HG03575 (cell line): ENCODE measurements around the gene WDR27.
"Not testable (repeated sequence)": the region's sequence is repeated elsewhere in the genome, so short reads cannot be mapped to it uniquely, and the experiment has no call there.

Experiments used
- ATAC-seq: cut with Tn5 transposase; IDR thresholded peaks from one replicate; pipeline ENCODE4 v1.9.1; 2021; ENCODE audit not compliant: unreplicated experiment, insufficient number of reproducible peaks, low FRiP score; ENCODE audit errors: extremely low read depth

The WDR27 gene

DNA sequence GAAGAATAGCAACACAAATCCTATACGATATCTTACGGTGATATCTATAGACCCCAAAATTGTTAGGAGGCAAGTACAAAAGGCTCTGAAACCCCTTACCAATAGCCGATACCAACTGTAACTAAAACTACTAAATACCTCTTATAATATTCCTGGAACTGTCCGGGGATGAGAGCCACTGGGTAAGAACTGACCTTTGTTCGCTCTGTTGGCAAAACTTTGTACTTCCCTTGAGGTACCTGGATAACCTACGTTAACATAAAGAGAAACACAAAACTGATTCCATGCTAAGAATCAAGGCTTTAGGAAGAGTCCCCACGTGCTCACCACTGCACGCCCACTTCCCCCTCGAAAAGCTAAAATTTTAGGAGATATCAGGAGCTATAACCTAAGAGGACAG is 12.8 kb upstream of the WDR27 start:
- no peak for ATAC-seq

DNA sequence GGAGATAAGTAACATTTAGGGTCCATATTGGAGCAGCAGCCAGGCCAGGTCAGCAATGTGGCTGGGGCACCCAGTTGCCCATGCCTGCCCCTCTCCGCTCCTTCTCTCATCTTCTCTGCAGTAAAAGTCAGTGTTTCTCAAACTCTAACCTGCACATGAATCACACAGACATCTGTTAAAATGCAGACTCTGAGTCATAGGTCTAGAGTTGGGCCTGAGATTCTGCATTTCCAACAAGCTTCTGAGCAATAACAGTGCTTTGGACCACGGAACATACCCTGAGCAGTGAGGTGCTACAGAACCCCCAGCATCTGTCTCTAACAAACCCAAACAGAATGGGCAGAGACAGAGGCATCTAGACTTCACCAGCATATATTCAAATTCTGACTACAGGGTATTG is 12.3 kb upstream of the WDR27 start:
- ATAC-seq = no peak

- ATAC-seq = no peak
Measured at GRCh38 chr6:169710009-169710408, 8.2 kb upstream of the WDR27 start.

DNA sequence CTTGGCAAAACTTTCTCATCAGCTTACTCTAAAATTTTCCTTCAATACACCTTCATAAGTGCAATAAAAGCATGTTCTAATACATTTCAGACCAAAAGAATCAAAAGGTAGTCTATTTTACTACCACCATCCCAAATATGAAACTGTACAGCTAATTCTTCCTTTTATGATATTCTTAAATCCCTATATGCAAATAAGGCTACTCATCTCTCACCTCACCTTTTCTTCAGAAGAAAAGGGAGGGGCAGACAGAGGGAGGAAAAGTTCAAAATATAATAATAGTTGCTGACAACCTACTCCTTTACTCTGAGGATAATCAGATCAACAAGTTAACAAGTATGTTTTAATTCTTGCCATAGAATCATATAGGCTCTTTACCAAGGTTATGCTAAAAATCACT is 7.5 kb upstream of the WDR27 start:
- ATAC-seq = no peak

- no peak for ATAC-seq
Measured at GRCh38 chr6:169707772-169708171, 5.9 kb upstream of the WDR27 start.

- no peak for ATAC-seq
Measured at GRCh38 chr6:169702840-169703246, 1.0 kb upstream of the WDR27 start.

- ATAC-seq = no peak
Measured at GRCh38 chr6:169701311-169701953, 397 bp downstream of the WDR27 start.

DNA sequence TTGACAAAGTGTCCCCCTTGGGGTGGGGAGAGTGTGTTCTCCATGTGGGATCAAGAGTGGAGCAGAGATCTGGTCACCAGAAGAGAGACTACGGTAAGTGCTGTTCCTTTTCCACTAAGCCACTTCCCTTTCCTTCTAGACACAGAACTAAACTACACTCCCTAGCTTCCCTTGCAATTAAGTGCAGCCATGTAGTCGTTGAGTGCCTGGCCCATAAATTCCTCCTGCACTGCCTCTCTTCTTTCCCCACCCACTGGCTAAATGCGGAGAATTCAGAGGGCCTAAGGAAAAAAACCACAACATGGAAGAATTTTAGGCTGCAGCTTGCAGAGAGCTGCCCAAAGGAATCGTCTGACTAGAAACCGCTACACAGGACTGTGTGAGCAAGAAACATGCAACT is 1.5 kb downstream of the WDR27 start:
- no peak for ATAC-seq

DNA sequence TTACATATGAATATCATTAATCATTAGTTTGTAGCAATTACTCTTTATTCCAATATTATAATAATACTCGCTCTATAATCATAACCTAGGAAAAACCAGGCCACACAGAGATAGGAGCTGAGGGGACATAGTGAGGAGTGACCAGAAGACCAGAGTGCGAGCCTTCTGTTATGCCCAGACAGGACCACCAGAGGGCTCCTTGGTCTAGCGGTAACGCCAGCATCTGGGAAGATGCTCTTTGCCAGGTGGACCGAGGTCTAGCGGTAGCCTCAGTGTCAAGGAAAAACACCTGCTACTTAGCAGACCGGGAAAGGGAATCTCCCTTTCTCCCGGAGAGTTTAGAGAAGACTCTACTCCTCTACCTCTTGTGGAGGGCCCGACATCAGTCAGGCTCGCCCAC is 4.7 kb downstream of the WDR27 start:
- ATAC-seq = not testable (repeated sequence)

GRCh38 chr6:169695131-169695530 is 6.7 kb downstream of the WDR27 start:
- ATAC-seq = no peak

- ATAC-seq = no peak
Measured at GRCh38 chr6:169692516-169692915, 9.3 kb downstream of the WDR27 start.

- ATAC-seq = no peak
Measured at GRCh38 chr6:169691260-169691659, 10.6 kb downstream of the WDR27 start.

DNA sequence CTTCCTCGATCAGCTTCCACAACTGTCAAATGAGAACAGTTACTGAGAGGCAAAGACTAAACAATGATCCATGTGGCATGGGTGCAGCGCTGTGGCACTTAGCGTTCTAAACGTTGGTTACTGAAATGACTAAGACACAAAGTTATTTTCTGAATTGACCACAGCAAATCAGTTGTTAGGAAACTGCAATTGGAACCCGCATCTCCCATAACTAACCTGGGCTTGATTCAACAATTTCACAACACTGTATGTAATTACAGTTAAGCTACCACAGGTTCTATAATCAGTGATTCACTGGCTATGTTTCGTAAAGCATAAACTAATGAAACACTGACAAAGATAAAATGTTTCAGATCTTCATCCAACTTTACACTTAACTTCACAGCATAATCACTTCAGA is 12.5 kb downstream of the WDR27 start:
- ATAC-seq = no peak

DNA sequence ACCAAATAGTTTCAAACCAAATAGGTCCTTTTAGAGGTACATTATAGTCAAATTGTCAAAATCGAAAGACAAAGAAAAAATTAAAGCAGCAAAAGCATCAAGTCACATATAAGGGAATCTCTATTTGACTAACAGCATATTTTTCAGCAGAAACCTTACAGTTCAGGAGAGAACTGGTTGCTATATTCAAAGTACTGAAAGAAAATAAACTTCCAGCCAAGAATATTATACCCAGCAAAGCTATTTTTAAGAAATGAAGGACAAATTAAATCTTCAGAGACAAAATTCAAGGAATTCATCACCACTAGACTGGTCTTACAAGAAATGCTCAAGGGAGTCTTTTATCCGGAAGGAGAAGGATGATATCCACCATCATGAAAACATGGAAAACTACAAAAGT is 16.0 kb downstream of the WDR27 start:
- no peak for ATAC-seq

DNA sequence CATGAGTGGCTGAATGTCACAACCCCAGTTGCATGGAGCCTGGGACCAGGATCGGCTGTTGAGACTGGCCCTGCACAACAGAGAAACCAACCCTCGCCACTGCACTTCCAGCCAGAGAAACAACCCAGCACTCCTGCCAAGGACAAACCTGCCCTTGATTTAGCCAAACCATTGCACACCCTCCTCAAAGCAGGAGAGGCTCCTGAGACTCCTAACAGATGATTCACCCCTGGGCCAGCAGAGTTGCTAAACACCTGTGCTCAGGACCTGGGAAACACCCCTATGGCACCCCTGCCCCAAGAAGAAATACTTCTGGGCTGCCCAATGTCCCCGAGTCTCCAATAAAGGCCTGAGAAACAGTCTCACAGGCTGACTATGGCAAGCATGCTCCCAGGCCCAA is 17.8 kb downstream of the WDR27 start:
- ATAC-seq = no peak

DNA sequence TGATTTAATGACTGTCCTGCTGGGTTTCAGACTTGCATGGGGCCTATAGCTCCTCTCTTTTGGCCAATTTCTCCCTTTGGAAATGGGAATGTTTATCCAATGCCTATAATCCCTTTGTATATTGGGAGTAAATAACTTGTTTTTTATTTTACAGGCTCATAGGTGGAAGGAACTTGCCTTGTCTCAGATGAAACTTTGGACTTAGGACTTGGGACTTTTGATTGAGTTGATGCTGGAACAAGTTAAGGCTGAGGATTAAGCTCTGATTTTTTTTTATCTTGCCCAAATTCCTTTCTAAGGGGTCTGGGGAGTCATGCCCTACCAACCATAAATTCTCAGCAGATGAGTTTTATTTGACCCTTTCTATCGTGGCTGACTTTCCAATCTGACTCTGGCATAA is 23.5 kb downstream of the WDR27 start:
- ATAC-seq = no peak

DNA sequence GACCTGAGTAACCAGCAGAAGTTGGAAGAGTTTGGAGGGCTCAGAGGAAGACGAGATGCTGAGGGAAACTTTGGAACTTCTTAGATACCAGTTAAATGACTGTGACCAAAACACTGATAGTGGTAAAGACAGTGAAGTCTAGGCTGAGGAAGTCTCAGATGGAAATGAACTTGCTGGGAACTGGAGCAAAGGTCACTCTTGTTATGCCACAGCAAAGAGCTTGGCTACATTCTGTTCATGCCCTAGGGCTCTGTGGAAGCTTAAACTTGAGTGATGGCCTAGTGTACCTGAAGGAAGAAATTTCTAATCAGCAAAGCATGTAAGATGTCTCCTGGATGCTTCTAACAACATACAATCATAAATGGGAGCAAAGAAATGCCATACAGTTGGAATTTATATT is 24.7 kb downstream of the WDR27 start:
- ATAC-seq = no peak

GRCh38 chr6:169675011-169675410 is 26.8 kb downstream of the WDR27 start:
- no peak for ATAC-seq

DNA sequence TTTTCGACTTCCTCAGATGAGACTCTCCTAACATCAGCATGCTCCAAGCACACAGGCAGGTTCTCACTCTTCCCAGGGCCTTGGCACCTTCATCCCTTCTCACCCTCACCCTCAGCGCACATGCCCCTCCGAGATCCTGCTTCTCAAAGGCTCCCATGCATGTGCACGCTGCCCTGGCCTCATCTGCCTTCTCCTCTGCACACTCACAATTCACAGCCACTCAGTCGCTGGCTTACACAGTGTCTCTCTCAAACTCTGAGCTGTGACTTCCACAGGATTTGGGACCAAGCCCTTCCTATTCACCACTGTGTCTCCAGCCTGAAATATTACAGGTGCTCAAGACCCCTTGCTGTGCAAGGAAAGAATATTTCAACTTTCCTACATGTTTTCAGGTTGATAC is 30.3 kb downstream of the WDR27 start:
- no peak for ATAC-seq

DNA sequence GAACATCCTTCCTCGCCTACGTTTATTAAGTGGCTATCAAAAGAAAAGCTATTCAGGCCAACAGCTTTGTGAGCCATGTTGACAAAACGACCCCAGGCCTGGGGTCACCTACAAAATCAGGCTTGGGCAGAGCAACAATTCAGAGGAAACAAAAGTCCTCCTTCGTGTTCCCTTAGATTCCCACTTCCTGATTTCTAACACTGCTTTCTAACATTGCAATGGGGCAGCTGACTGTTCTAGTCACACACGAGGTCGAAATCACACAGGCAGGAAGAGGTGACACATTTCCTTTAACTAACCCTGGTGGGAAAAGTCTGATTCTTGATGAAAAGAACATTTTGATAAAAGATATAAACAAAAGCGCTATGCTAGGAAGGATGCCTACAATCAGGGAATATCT is 31.9 kb downstream of the WDR27 start:
- no peak for ATAC-seq

DNA sequence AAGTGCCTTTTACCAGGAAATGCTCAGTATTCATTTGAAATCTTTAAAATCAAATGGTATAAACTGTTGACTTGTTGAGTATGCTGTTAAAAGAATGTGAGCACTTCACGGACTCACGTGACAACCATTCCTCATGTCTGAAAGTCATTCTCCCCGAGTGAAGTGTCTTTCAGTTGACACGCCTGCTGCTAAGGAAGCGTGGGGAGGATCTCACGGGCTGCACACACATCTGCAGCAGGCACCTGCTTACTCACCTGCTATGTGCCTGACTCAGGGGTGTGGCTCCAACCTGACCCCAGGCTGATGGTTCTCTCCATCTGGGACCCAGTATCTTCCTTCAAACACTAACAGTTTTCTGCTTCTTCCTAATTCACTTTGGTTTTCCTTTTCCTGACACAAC is 32.7 kb downstream of the WDR27 start:
- no peak for ATAC-seq
